ENCODE results near the gene HDAC5.
"Not testable (repeated sequence)": the region's sequence is repeated elsewhere in the genome, so short reads cannot be mapped to it uniquely, and the experiment has no call there.

The HDAC5 gene

GRCh38 chr17:44121997-44122815 is 1.2 kb downstream of the HDAC5 start:
- Histone ChIP-seq H3K4me3 (ENCODE audit: low read depth, low read length) (no peak overlapping the region), H3K9ac (ENCODE audit: low read length) (no peak overlapping the region), H2AK5ac (ENCODE audit: low read length) (no peak overlapping the region), H3K4me1 (ENCODE audit: control insufficient read depth in 1 of 2, insufficient read depth in 2 of 2, low read length in 2 of 2) (peaks cover 8 to 15% of the 10 kb centered on the region in 2 experiments), H3K9me3 (ENCODE audit: insufficient read depth, low read depth, low read length) (no peaks in the 10 kb centered on the region), H3K79me2 (ENCODE audit: control insufficient read depth, insufficient read depth, low read length, poor library complexity) (peaks cover 7% of the 10 kb centered on the region), H3K14ac (ENCODE audit: low read length) (peak overlapping the region; percentile 98), H3K36me3 (ENCODE audit: control insufficient read depth in 1 of 2, insufficient read depth in 2 of 2, low read length in 2 of 2) (no peaks in the 10 kb centered on the region), H2BK5ac (ENCODE audit: low read depth, low read length, poor library complexity) (no peak overlapping the region), H2BK120ac (ENCODE audit: insufficient read depth, low read length, poor library complexity) (no peak overlapping the region), H3K27me3 (ENCODE audit: insufficient read depth, low read length) (no peaks in the 10 kb centered on the region), H2BK12ac (ENCODE audit: low read length) (peak overlapping the region; percentile 77), H3K23ac (ENCODE audit: low read length) (no peak overlapping the region), H3K4ac (ENCODE audit: low read depth, low read length) (peak overlapping the region; percentile 88), H2AFZ (ENCODE audit: insufficient read depth, low read length, poor library complexity) (no peak overlapping the region), H3K27ac (ENCODE audit: low read depth, low read length) (no peak overlapping the region), H4K12ac (ENCODE audit: low read depth, low read length) (no peak overlapping the region), H3K4me2 (ENCODE audit: low read length) (peak overlapping the region; percentile 63), H3K18ac (ENCODE audit: low read length) (peak overlapping the region; percentile 81), H4K8ac (ENCODE audit: low read depth, low read length) (no peak overlapping the region), H3K79me1 (ENCODE audit: low read length) (peaks cover 14% of the 10 kb centered on the region), H4K91ac (ENCODE audit: low read depth, low read length) (peak overlapping the region; percentile 98)
- WGBS (ENCODE audit: extremely low coverage, insufficient coverage, insufficient read length) = no CpG with 5 or more reads among the region's 1 CpG
- DNase-seq = no peak

- Histone ChIP-seq H3K9ac (ENCODE audit: low read length) (no peak overlapping the region), H3K27me3 (ENCODE audit: insufficient read depth, low read length) (no peaks in the 10 kb centered on the region), H3K4me2 (ENCODE audit: low read length) (no peak overlapping the region), H3K36me3 (ENCODE audit: control insufficient read depth in 1 of 2, insufficient read depth in 2 of 2, low read length in 2 of 2) (no peaks in the 10 kb centered on the region), H2AK5ac (ENCODE audit: low read length) (no peak overlapping the region), H3K79me1 (ENCODE audit: low read length) (peaks cover 14% of the 10 kb centered on the region), H3K4me3 (ENCODE audit: low read depth, low read length) (no peak overlapping the region), H3K4ac (ENCODE audit: low read depth, low read length) (no peak overlapping the region), H2BK120ac (ENCODE audit: insufficient read depth, low read length, poor library complexity) (no peak overlapping the region), H2BK12ac (ENCODE audit: low read length) (no peak overlapping the region), H4K8ac (ENCODE audit: low read depth, low read length) (no peak overlapping the region), H3K4me1 (ENCODE audit: control insufficient read depth in 1 of 2, insufficient read depth in 2 of 2, low read length in 2 of 2) (peaks cover 8 to 15% of the 10 kb centered on the region in 2 experiments), H2AFZ (ENCODE audit: insufficient read depth, low read length, poor library complexity) (no peak overlapping the region), H3K9me3 (ENCODE audit: insufficient read depth, low read depth, low read length) (no peaks in the 10 kb centered on the region), H4K91ac (ENCODE audit: low read depth, low read length) (no peak overlapping the region), H3K79me2 (ENCODE audit: control insufficient read depth, insufficient read depth, low read length, poor library complexity) (peaks cover 7% of the 10 kb centered on the region), H3K18ac (ENCODE audit: low read length) (no peak overlapping the region), H2BK5ac (ENCODE audit: low read depth, low read length, poor library complexity) (no peak overlapping the region), H4K12ac (ENCODE audit: low read depth, low read length) (no peak overlapping the region), H3K27ac (ENCODE audit: low read depth, low read length) (no peak overlapping the region), H3K14ac (ENCODE audit: low read length) (no peak overlapping the region), H3K23ac (ENCODE audit: low read length) (no peak overlapping the region)
- WGBS (ENCODE audit: extremely low coverage, insufficient coverage, insufficient read length) = no CpG with 5 or more reads among the region's 9 CpGs
- no peak for DNase-seq
These were observed 2.4 kb downstream of the HDAC5 start for GRCh38 chr17:44120851-44121605.

GRCh38 chr17:44120281-44120680 is 3.2 kb downstream of the HDAC5 start:
- not testable (repeated sequence) for H3K14ac ChIP-seq (ENCODE audit: low read length); H2AK5ac ChIP-seq (ENCODE audit: low read length); H3K4ac ChIP-seq (ENCODE audit: low read depth, low read length); H3K4me3 ChIP-seq (ENCODE audit: low read depth, low read length); H4K91ac ChIP-seq (ENCODE audit: low read depth, low read length); H3K27me3 ChIP-seq (ENCODE audit: insufficient read depth, low read length); H3K9me3 ChIP-seq (ENCODE audit: insufficient read depth, low read depth, low read length); H2BK120ac ChIP-seq (ENCODE audit: insufficient read depth, low read length, poor library complexity); H3K36me3 ChIP-seq (ENCODE audit: control insufficient read depth in 1 of 2, insufficient read depth in 2 of 2, low read length in 2 of 2); H2BK5ac ChIP-seq (ENCODE audit: low read depth, low read length, poor library complexity); H2AFZ ChIP-seq (ENCODE audit: insufficient read depth, low read length, poor library complexity); H4K8ac ChIP-seq (ENCODE audit: low read depth, low read length); H2BK12ac ChIP-seq (ENCODE audit: low read length); DNase-seq; H4K12ac ChIP-seq (ENCODE audit: low read depth, low read length); H3K4me2 ChIP-seq (ENCODE audit: low read length); H3K23ac ChIP-seq (ENCODE audit: low read length); H3K27ac ChIP-seq (ENCODE audit: low read depth, low read length); H3K9ac ChIP-seq (ENCODE audit: low read length); H3K18ac ChIP-seq (ENCODE audit: low read length); H3K79me2 ChIP-seq (ENCODE audit: control insufficient read depth, insufficient read depth, low read length, poor library complexity)
- Histone ChIP-seq H3K79me1 (ENCODE audit: low read length) (peaks cover 14% of the 10 kb centered on the region), H3K4me1 (ENCODE audit: control insufficient read depth in 1 of 2, insufficient read depth in 2 of 2, low read length in 2 of 2) (peaks cover 8 to 15% of the 10 kb centered on the region in 2 experiments)
- no CpG with 5 or more reads among the region's 11 CpGs for WGBS (ENCODE audit: extremely low coverage, insufficient coverage, insufficient read length)

- Histone ChIP-seq H3K18ac (ENCODE audit: low read length) (no peak overlapping the region), H3K79me2 (ENCODE audit: control insufficient read depth, insufficient read depth, low read length, poor library complexity) (peaks cover 7% of the 10 kb centered on the region), H2BK5ac (ENCODE audit: low read depth, low read length, poor library complexity) (no peak overlapping the region), H3K9me3 (ENCODE audit: insufficient read depth, low read depth, low read length) (no peaks in the 10 kb centered on the region), H3K9ac (ENCODE audit: low read length) (no peak overlapping the region), H3K4me1 (ENCODE audit: control insufficient read depth in 1 of 2, insufficient read depth in 2 of 2, low read length in 2 of 2) (peaks cover 8 to 15% of the 10 kb centered on the region in 2 experiments), H3K36me3 (ENCODE audit: control insufficient read depth in 1 of 2, insufficient read depth in 2 of 2, low read length in 2 of 2) (peaks cover 0 to 3% of the 10 kb centered on the region in 2 experiments), H2AK5ac (ENCODE audit: low read length) (no peak overlapping the region), H3K27ac (ENCODE audit: low read depth, low read length) (no peak overlapping the region), H3K27me3 (ENCODE audit: insufficient read depth, low read length) (no peaks in the 10 kb centered on the region), H3K4ac (ENCODE audit: low read depth, low read length) (no peak overlapping the region), H3K4me3 (ENCODE audit: low read depth, low read length) (no peak overlapping the region), H2BK120ac (ENCODE audit: insufficient read depth, low read length, poor library complexity) (no peak overlapping the region), H2BK12ac (ENCODE audit: low read length) (no peak overlapping the region), H3K79me1 (ENCODE audit: low read length) (peaks cover 14% of the 10 kb centered on the region), H4K8ac (ENCODE audit: low read depth, low read length) (no peak overlapping the region), H4K91ac (ENCODE audit: low read depth, low read length) (no peak overlapping the region), H3K4me2 (ENCODE audit: low read length) (no peak overlapping the region), H3K23ac (ENCODE audit: low read length) (no peak overlapping the region), H2AFZ (ENCODE audit: insufficient read depth, low read length, poor library complexity) (no peak overlapping the region), H4K12ac (ENCODE audit: low read depth, low read length) (no peak overlapping the region), H3K14ac (ENCODE audit: low read length) (no peak overlapping the region)
- no CpG with 5 or more reads among the region's 2 CpGs for WGBS (ENCODE audit: extremely low coverage, insufficient coverage, insufficient read length)
- no peak for DNase-seq
These were observed 3.6 kb downstream of the HDAC5 start for GRCh38 chr17:44119798-44120197.
